ENCODE measurements around the gene ADPRHL1. TPM values are rescaled to one million over a fixed set of nuclear protein-coding genes. Genes with fewer than 3 reads are reported as not detected.
"Not testable (repeated sequence)": the region's sequence is repeated elsewhere in the genome, so short reads cannot be mapped to it uniquely, and the experiment has no call there.

The ADPRHL1 gene
- total RNA-seq, 2 donors from 2014 or later, result 0.21 to 0.94 TPM

GRCh38 chr13:113447596-113447995, 5.7 kb downstream of the ADPRHL1 start:
- Mint-ChIP-seq H3K27me3 (no peaks in the 10 kb centered on the region), H3K4me3 (no peak overlapping the region), H3K4me1 (peaks cover 3% of the 10 kb centered on the region), H3K27ac (no peak overlapping the region), H3K36me3 (ENCODE audit: low read depth) (peaks cover 2% of the 10 kb centered on the region)
- no peak for DNase-seq
- ATAC-seq, result no peak
- no peaks in the 10 kb centered on the region for H3K9me3 ChIP-seq (ENCODE audit: control insufficient read depth, low read length, poor library complexity, severe bottlenecking)

GRCh38 chr13:113446488-113446854, 6.8 kb downstream of the ADPRHL1 start:
- peaks cover 3% of the 10 kb centered on the region for H3K4me1 Mint-ChIP-seq
- no peaks in the 10 kb centered on the region for H3K27me3 Mint-ChIP-seq
- no peak overlapping the region for H3K27ac Mint-ChIP-seq
- peaks cover 2% of the 10 kb centered on the region for H3K36me3 Mint-ChIP-seq (ENCODE audit: low read depth)
- ATAC-seq, result no peak
- H3K9me3 ChIP-seq (ENCODE audit: control insufficient read depth, low read length, poor library complexity, severe bottlenecking), result no peaks in the 10 kb centered on the region
- no peak overlapping the region for H3K4me3 Mint-ChIP-seq
- no peak for DNase-seq

GRCh38 chr13:113445791-113446487, 7.3 kb downstream of the ADPRHL1 start:
- no peak for DNase-seq

GRCh38 chr13:113443991-113444390, 9.3 kb downstream of the ADPRHL1 start:
- DNase-seq, result no peak
- Mint-ChIP-seq H3K27ac (no peak overlapping the region), H3K27me3 (no peaks in the 10 kb centered on the region), H3K4me3 (no peak overlapping the region), H3K4me1 (no peaks in the 10 kb centered on the region), H3K36me3 (ENCODE audit: low read depth) (peaks cover 2% of the 10 kb centered on the region)
- H3K9me3 ChIP-seq (ENCODE audit: control insufficient read depth, low read length, poor library complexity, severe bottlenecking), result no peaks in the 10 kb centered on the region
- no peak for ATAC-seq

More at GRCh38 chr13:113445791-113446487, 7.3 kb downstream of the ADPRHL1 start:
- peaks cover 3% of the 10 kb centered on the region for H3K4me1 Mint-ChIP-seq
- ATAC-seq, result no peak
- H3K36me3 Mint-ChIP-seq (ENCODE audit: low read depth), result peaks cover 2% of the 10 kb centered on the region
- H3K27me3 Mint-ChIP-seq, result no peaks in the 10 kb centered on the region
- H3K4me3 Mint-ChIP-seq, result no peak overlapping the region
- H3K27ac Mint-ChIP-seq, result no peak overlapping the region
- H3K9me3 ChIP-seq (ENCODE audit: control insufficient read depth, low read length, poor library complexity, severe bottlenecking), result no peaks in the 10 kb centered on the region

- peaks cover 2% of the 10 kb centered on the region for H3K36me3 Mint-ChIP-seq (ENCODE audit: low read depth)
- H3K9me3 ChIP-seq (ENCODE audit: control insufficient read depth, low read length, poor library complexity, severe bottlenecking), result no peaks in the 10 kb centered on the region
- H3K4me1 Mint-ChIP-seq, result no peaks in the 10 kb centered on the region
- no peak overlapping the region for H3K27ac Mint-ChIP-seq
- no peak overlapping the region for H3K4me3 Mint-ChIP-seq
- no peak for ATAC-seq
- no peaks in the 10 kb centered on the region for H3K27me3 Mint-ChIP-seq
- no peak for DNase-seq
These were observed 10.3 kb downstream of the ADPRHL1 start for GRCh38 chr13:113442985-113443362.

- no peak overlapping the region for H3K27ac Mint-ChIP-seq
- H3K9me3 ChIP-seq (ENCODE audit: control insufficient read depth, low read length, poor library complexity, severe bottlenecking), result no peaks in the 10 kb centered on the region
- no peak for ATAC-seq
- H3K4me3 Mint-ChIP-seq, result no peak overlapping the region
- peaks cover 2% of the 10 kb centered on the region for H3K36me3 Mint-ChIP-seq (ENCODE audit: low read depth)
- DNase-seq, result no peak
- peaks cover 3% of the 10 kb centered on the region for H3K4me1 Mint-ChIP-seq
- H3K27me3 Mint-ChIP-seq, result no peaks in the 10 kb centered on the region
These were observed 10.8 kb downstream of the ADPRHL1 start for GRCh38 chr13:113442354-113442984.

GRCh38 chr13:113441661-113442060, 11.6 kb downstream of the ADPRHL1 start:
- Mint-ChIP-seq H3K4me1 (peaks cover 3% of the 10 kb centered on the region), H3K36me3 (ENCODE audit: low read depth) (peaks cover 2% of the 10 kb centered on the region), H3K27me3 (no peaks in the 10 kb centered on the region), H3K4me3 (no peak overlapping the region), H3K27ac (no peak overlapping the region)
- no peaks in the 10 kb centered on the region for H3K9me3 ChIP-seq (ENCODE audit: control insufficient read depth, low read length, poor library complexity, severe bottlenecking)
- no peak for DNase-seq
- no peak for ATAC-seq

- no peak for ATAC-seq
- Mint-ChIP-seq H3K4me3 (no peak overlapping the region), H3K4me1 (peaks cover 3% of the 10 kb centered on the region), H3K27ac (no peak overlapping the region), H3K36me3 (ENCODE audit: low read depth) (no peaks in the 10 kb centered on the region), H3K27me3 (no peaks in the 10 kb centered on the region)
- DNase-seq, result no peak
- H3K9me3 ChIP-seq (ENCODE audit: control insufficient read depth, low read length, poor library complexity, severe bottlenecking), result no peaks in the 10 kb centered on the region
These were observed 15.8 kb downstream of the ADPRHL1 start for GRCh38 chr13:113437408-113438010.

GRCh38 chr13:113436866-113437265, 16.4 kb downstream of the ADPRHL1 start:
- DNase-seq; H3K9me3 ChIP-seq (ENCODE audit: control insufficient read depth, low read length, poor library complexity, severe bottlenecking); H3K4me3 Mint-ChIP-seq; ATAC-seq; H3K36me3 Mint-ChIP-seq (ENCODE audit: low read depth); H3K27me3 Mint-ChIP-seq; H3K27ac Mint-ChIP-seq; H3K4me1 Mint-ChIP-seq: not testable (repeated sequence)

- not testable (repeated sequence) for DNase-seq; H3K27me3 Mint-ChIP-seq; H3K36me3 Mint-ChIP-seq (ENCODE audit: low read depth); H3K4me3 Mint-ChIP-seq; H3K9me3 ChIP-seq (ENCODE audit: control insufficient read depth, low read length, poor library complexity, severe bottlenecking); ATAC-seq; H3K27ac Mint-ChIP-seq; H3K4me1 Mint-ChIP-seq
These were observed 17.4 kb downstream of the ADPRHL1 start for GRCh38 chr13:113435907-113436306.

- ATAC-seq, result no peak
- Mint-ChIP-seq H3K36me3 (ENCODE audit: low read depth) (peaks cover 2% of the 10 kb centered on the region), H3K27ac (no peak overlapping the region), H3K27me3 (no peaks in the 10 kb centered on the region), H3K4me3 (no peak overlapping the region), H3K4me1 (peaks cover 3% of the 10 kb centered on the region)
- H3K9me3 ChIP-seq (ENCODE audit: control insufficient read depth, low read length, poor library complexity, severe bottlenecking), result no peaks in the 10 kb centered on the region
- no peak for DNase-seq
These were observed 19.8 kb downstream of the ADPRHL1 start for GRCh38 chr13:113433391-113433916.

- Mint-ChIP-seq H3K4me1 (peaks cover 3% of the 10 kb centered on the region), H3K36me3 (ENCODE audit: low read depth) (peaks cover 2% of the 10 kb centered on the region), H3K27ac (no peak overlapping the region), H3K27me3 (no peaks in the 10 kb centered on the region), H3K4me3 (no peak overlapping the region)
- H3K9me3 ChIP-seq (ENCODE audit: control insufficient read depth, low read length, poor library complexity, severe bottlenecking), result no peaks in the 10 kb centered on the region
- DNase-seq, result no peak
- ATAC-seq, result no peak
These were observed 20.6 kb downstream of the ADPRHL1 start for GRCh38 chr13:113432506-113433270.

- Mint-ChIP-seq H3K27me3 (no peaks in the 10 kb centered on the region), H3K4me1 (no peaks in the 10 kb centered on the region), H3K36me3 (ENCODE audit: low read depth) (peaks cover 2% of the 10 kb centered on the region), H3K4me3 (no peak overlapping the region), H3K27ac (no peak overlapping the region)
- no peak for DNase-seq
- H3K9me3 ChIP-seq (ENCODE audit: control insufficient read depth, low read length, poor library complexity, severe bottlenecking), result no peaks in the 10 kb centered on the region
- no peak for ATAC-seq
These were observed 22.1 kb downstream of the ADPRHL1 start for GRCh38 chr13:113431171-113431570.
